HG03342 (cell line): Measurements from ENCODE around the gene FAM120C.

Experiments used
- ATAC-seq: cut with Tn5 transposase; IDR thresholded peaks from one replicate; pipeline ENCODE4 v1.9.1; 2021; ENCODE audit warnings: mild to moderate bottlenecking, moderate library complexity; ENCODE audit not compliant: unreplicated experiment

The FAM120C gene

GRCh38 chrX:54182864-54183613 lies at the start of gene FAM120C:
TSS of gene FAM120C (minus strand) at chrX:54183254. CDS start at chrX:54183198, 56 bp downstream.
- peak; percentile 33 for ATAC-seq

GRCh38 chrX:54230435-54231148 lies 47.5 kb upstream of the FAM120C start:
- no peak for ATAC-seq

- ATAC-seq: no peak
Observed at GRCh38 chrX:54223581-54223980, 40.5 kb upstream of the FAM120C start.

GRCh38 chrX:54213603-54214002 lies 30.5 kb upstream of the FAM120C start:
- ATAC-seq: no peak

GRCh38 chrX:54208531-54208930 lies 25.5 kb upstream of the FAM120C start:
- no peak for ATAC-seq

- no peak for ATAC-seq
Observed at GRCh38 chrX:54198262-54198661, 15.2 kb upstream of the FAM120C start.

GRCh38 chrX:54194982-54195588 lies 12.0 kb upstream of the FAM120C start:
- ATAC-seq: no peak

GRCh38 chrX:54193085-54193821 lies 10.2 kb upstream of the FAM120C start:
- no peak for ATAC-seq

- no peak for ATAC-seq
Observed at GRCh38 chrX:54184474-54184873, 1.4 kb upstream of the FAM120C start.

- ATAC-seq: peak; percentile 56
Observed at GRCh38 chrX:54182194-54182863, 725 bp downstream of the FAM120C start.

GRCh38 chrX:54181202-54181953 lies 1.7 kb downstream of the FAM120C start:
- no peak for ATAC-seq

GRCh38 chrX:54180403-54180802 lies 2.7 kb downstream of the FAM120C start:
- ATAC-seq: no peak

GRCh38 chrX:54178100-54178940 lies 4.7 kb downstream of the FAM120C start:
- ATAC-seq: no peak

- no peak for ATAC-seq
Observed at GRCh38 chrX:54177306-54177705, 5.7 kb downstream of the FAM120C start.

- ATAC-seq: no peak
Observed at GRCh38 chrX:54173791-54174190, 9.3 kb downstream of the FAM120C start.

GRCh38 chrX:54172455-54172854 lies 10.6 kb downstream of the FAM120C start:
- no peak for ATAC-seq

GRCh38 chrX:54171527-54172250 lies 11.4 kb downstream of the FAM120C start:
- no peak for ATAC-seq

GRCh38 chrX:54171091-54171490 lies 12.0 kb downstream of the FAM120C start:
- no peak for ATAC-seq
